H1 (cell line): Measurements from ENCODE around the gene CD68. TPM values are rescaled to one million over a fixed set of nuclear protein-coding genes. Genes with fewer than 3 reads are reported as not detected.
A peak's percentile ranks its signal among the peaks of the same experiment; 100 is the strongest.

ENCODE experiments used
- CTCF ChIA-PET: fragments of 300-600 bp; sonication (Branson Sonifier 250); formaldehyde crosslinking; loops from one replicate; lab custom pipeline; 2021; ENCODE audit not compliant: partially characterized antibody; lab: Charles Lee
- POLR2A ChIA-PET: fragments of 300-600 bp; sonication (Branson Sonifier 250); formaldehyde crosslinking; loops from one replicate; lab custom pipeline; 2021; ENCODE audit warnings: inconsistent platforms; ENCODE audit not compliant: partially characterized antibody; lab: Charles Lee
- DNase-seq, 2 experiments: peaks; one replicate each; pipeline versions ENCODE4 v3.0.0 to v3.0.0-alpha.2; 2010 to 2022; ENCODE audit warnings: low spot score in 2 of 2, low read depth in 1 of 2, mixed read lengths in 1 of 2
- FAIRE-seq: peaks from 2 replicates; lab custom pipeline; 2011; peaks lifted over from hg19 to GRCh38; lab: Jason Lieb, UNC
- H2AFZ ChIP-seq: 2 replicates; pipeline ENCODE4 v1.8.1; 2012; ENCODE audit warnings: low read length, inconsistent platforms
- H2AK5ac ChIP-seq: 2 replicates; pipeline ENCODE4 v1.6.1; 2013; ENCODE audit warnings: low read depth, low read length
- H2BK120ac ChIP-seq: replicated peaks from 2 replicates; pipeline ENCODE3; 2013; ENCODE audit warnings: low read depth, low read length, inconsistent platforms
- H2BK12ac ChIP-seq: 2 replicates; pipeline ENCODE4 v1.6.1; 2013; ENCODE audit warnings: low read depth, low read length
- H2BK15ac ChIP-seq: 2 replicates; pipeline ENCODE4 v1.6.1; 2013; ENCODE audit warnings: low read length
- H2BK20ac ChIP-seq: 2 replicates; pipeline ENCODE4 v1.6.1; 2013; ENCODE audit warnings: low read length
- H2BK5ac ChIP-seq: 2 replicates; pipeline ENCODE4 v1.6.1; 2013; ENCODE audit warnings: low read depth, low read length
- H3K14ac ChIP-seq: 2 replicates; pipeline ENCODE4 v1.6.1; 2013; ENCODE audit warnings: inconsistent platforms; ENCODE audit not compliant: insufficient read length
- H3K18ac ChIP-seq: 2 replicates; pipeline ENCODE4 v1.6.1; 2013; ENCODE audit warnings: low read length; ENCODE audit errors: extremely low read depth
- H3K23ac ChIP-seq: 2 replicates; pipeline ENCODE4 v1.6.1; 2013; ENCODE audit warnings: inconsistent platforms; ENCODE audit not compliant: insufficient read length
- H3K23me2 ChIP-seq: 2 replicates; pipeline ENCODE4 v1.6.1; 2013; ENCODE audit warnings: low read depth, low read length
- H3K27ac ChIP-seq: 2 replicates; pipeline ENCODE4 v1.6.1; 2011; ENCODE audit warnings: low read depth, low read length, inconsistent platforms
- H3K27me3 ChIP-seq, 4 experiments: replicated peaks in 1 of 4; 1 replicate in 1 of 4; 2 replicates in 3 of 4; pipeline versions ENCODE4 v1.6.1 to v1.8.1; 2011 to 2013; ENCODE audit warnings: low read length in 3 of 4, mild to moderate bottlenecking in 3 of 4, inconsistent platforms in 2 of 4, mixed read lengths in 2 of 4, moderate library complexity in 1 of 4; ENCODE audit not compliant: control insufficient read depth in 3 of 4, insufficient read depth in 3 of 4; ENCODE audit errors: extremely low read depth in 1 of 4
- H3K36me3 ChIP-seq, 4 experiments: 2 replicates each; pipeline versions ENCODE4 v1.6.1 to v1.8.1; 2011 to 2013; ENCODE audit warnings: mild to moderate bottlenecking in 4 of 4, low read length in 3 of 4, moderate library complexity in 2 of 4, control low read depth in 1 of 4, inconsistent platforms in 1 of 4; ENCODE audit not compliant: insufficient read depth in 4 of 4, control insufficient read depth in 2 of 4
- H3K4ac ChIP-seq: replicated peaks from 2 replicates; pipeline ENCODE3; 2013; ENCODE audit warnings: low read length, low read depth, mixed read lengths, inconsistent platforms; ENCODE audit not compliant: insufficient read length
- H3K4me1 ChIP-seq, 4 experiments: replicated peaks in 1 of 4; 1 replicate in 1 of 4; 2 replicates in 3 of 4; pipeline versions ENCODE4 v1.6.1 to v1.8.1; 2011 to 2013; ENCODE audit warnings: low read length in 3 of 4, inconsistent platforms in 2 of 4, mixed read lengths in 1 of 4; ENCODE audit not compliant: insufficient read depth in 4 of 4, control insufficient read depth in 3 of 4
- H3K4me2 ChIP-seq, 2 experiments: 2 replicates each; pipeline versions ENCODE4 v1.6.1 to v1.8.1; 2011 to 2013; ENCODE audit warnings: low read depth in 2 of 2, low read length in 2 of 2, control low read depth in 1 of 2, inconsistent platforms in 1 of 2, mild to moderate bottlenecking in 1 of 2; ENCODE audit not compliant: insufficient read depth in 1 of 2
- H3K4me3 ChIP-seq, 4 experiments: fragments of 200-600, 300-600 bp in 1 of 4; sonication (generic), shearing (Covaris generic), sonication (Bioruptor Twin) in 1 of 4; 2 replicates each; pipeline versions ENCODE4 v1.5.1 to v1.8.1; 2011 to 2016; ENCODE audit warnings: low read length in 4 of 4, low read depth in 3 of 4, control low read depth in 2 of 4, inconsistent platforms in 2 of 4, mild to moderate bottlenecking in 2 of 4, mixed read lengths in 1 of 4, moderate library complexity in 1 of 4; ENCODE audit not compliant: insufficient read depth in 2 of 4; ENCODE audit errors: extremely low read depth in 1 of 4
- H3K56ac ChIP-seq: replicated peaks from 2 replicates; pipeline ENCODE3; 2013; ENCODE audit warnings: low read depth, mild to moderate bottlenecking, mixed read lengths, low read length, inconsistent platforms; ENCODE audit not compliant: insufficient read length
- H3K79me1 ChIP-seq: 2 replicates; pipeline ENCODE4 v1.6.1; 2013; ENCODE audit warnings: low read depth, low read length, control low read depth
- H3K79me2 ChIP-seq, 2 experiments: 2 replicates each; pipeline versions ENCODE4 v1.6.1 to v1.8.1; 2012 to 2013; ENCODE audit warnings: low read length in 2 of 2, mild to moderate bottlenecking in 2 of 2, inconsistent platforms in 1 of 2; ENCODE audit not compliant: insufficient read depth in 2 of 2, control insufficient read depth in 1 of 2
- H3K9ac ChIP-seq, 4 experiments: replicated peaks in 1 of 4; 1 replicate in 1 of 4; 2 replicates in 3 of 4; pipeline versions ENCODE4 v1.6.1 to v1.8.1; 2011 to 2013; ENCODE audit warnings: low read depth in 3 of 4, low read length in 3 of 4, control low read depth in 2 of 4, mild to moderate bottlenecking in 2 of 4, moderate library complexity in 2 of 4, inconsistent platforms in 1 of 4; ENCODE audit errors: extremely low read depth in 1 of 4
- H3K9me3 ChIP-seq, 2 experiments: 2 replicates each; pipeline versions ENCODE4 v1.6.1 to v1.8.1; 2012 to 2013; ENCODE audit warnings: mild to moderate bottlenecking in 2 of 2, moderate library complexity in 2 of 2, control low read depth in 1 of 2, inconsistent platforms in 1 of 2, low read depth in 1 of 2, low read length in 1 of 2, mixed read lengths in 1 of 2; ENCODE audit not compliant: insufficient read depth in 2 of 2
- H4K20me1 ChIP-seq, 2 experiments: replicated peaks in 1 of 2; 2 replicates each; pipeline versions ENCODE3 to v1.8.1; 2011 to 2013; ENCODE audit warnings: inconsistent platforms in 2 of 2, low read length in 2 of 2, mild to moderate bottlenecking in 1 of 2; ENCODE audit not compliant: insufficient read depth in 2 of 2, control insufficient read depth in 1 of 2
- H4K5ac ChIP-seq: 2 replicates; pipeline ENCODE4 v1.6.1; 2013; ENCODE audit warnings: low read length, low read depth, mixed read lengths, inconsistent platforms; ENCODE audit not compliant: insufficient read length
- H4K8ac ChIP-seq: 2 replicates; pipeline ENCODE4 v1.8.0; 2013; ENCODE audit warnings: mild to moderate bottlenecking, moderate library complexity, low read length, inconsistent platforms; ENCODE audit not compliant: insufficient read depth; ENCODE audit errors: extremely low read depth
- H4K91ac ChIP-seq: replicated peaks from 2 replicates; pipeline ENCODE3; 2013; ENCODE audit warnings: low read length, mixed read lengths, inconsistent platforms; ENCODE audit not compliant: insufficient read length
- ASH2L ChIP-seq: fragments of 200-600, 300-600 bp; sonication (generic); IDR thresholded peaks from one replicate; pipeline ENCODE4 v1.7.1; 2017; ENCODE audit warnings: low read length
- MAX ChIP-seq: IDR thresholded peaks from 2 replicates; pipeline ENCODE4 v1.6.1; 2012; ENCODE audit warnings: inconsistent platforms
- RNF2 ChIP-seq: fragments of 200-900, 300-1000 bp; sonication (generic); IDR thresholded peaks from 2 replicates; pipeline ENCODE4 v1.7.1; 2016; ENCODE audit warnings: borderline replicate concordance, low read depth, mild to moderate bottlenecking, antibody characterized with exemption, low read length; ENCODE audit not compliant: poor library complexity, severe bottlenecking; ENCODE audit errors: missing control alignments
- YY1 ChIP-seq: IDR thresholded peaks from 2 replicates; pipeline ENCODE4 v1.6.1; 2011; ENCODE audit warnings: low read depth, mild to moderate bottlenecking, low read length
- WGBS, 2 experiments: shearing (Covaris generic) in 1 of 2; methylation state at CpG; one replicate each; pipeline versions ENCODE4 v1.1.6 to v1.1.7; 2013 to 2015; ENCODE audit warnings: low lambda C conversion rate in 2 of 2, mixed read lengths in 2 of 2, inconsistent platforms in 1 of 2, low coverage in 1 of 2, missing lambda C conversion rate in 1 of 2; ENCODE audit not compliant: insufficient replicate concordance in 2 of 2, insufficient coverage in 1 of 2, insufficient read length in 1 of 2; ENCODE audit errors: extremely low coverage in 1 of 2, missing lambda C conversion rate in 1 of 2; 5-methylcytosine and 5-hydroxymethylcytosine counted together
- polyA plus RNA-seq, 7 experiments: library from polyadenylated mRNA; depleted of rRNA in 3 of 7; stranded (reverse) in 5 of 7; unstranded in 2 of 7; fragments of >200 nt in 5 of 7; fragments of 200-250 nt in 2 of 7; gene quantifications; 1 replicate in 5 of 7; 2 replicates in 1 of 7; 4 replicates in 1 of 7; pipeline versions ENCODE4 v1.2.1 to v1.2.3, GENCODE V29; 2011 to 2013; ENCODE audit warnings: missing spikeins in 2 of 7, mixed read lengths in 2 of 7
- total RNA-seq: library from RNA; stranded (reverse); fragmentation: NEBNext Ultra II Directional; extraction: Animal tissue kit (Norgen Biotek cat#: 25700); gene quantifications from 2 replicates; pipeline ENCODE4 v1.2.1, GENCODE V29; 2021
- TF ChIP-seq, protein P1 (sequence below): IDR thresholded peaks from 2 replicates; pipeline ENCODE4 v1.6.1; 2011; ENCODE audit warnings: low read depth, mild to moderate bottlenecking, low read length; ENCODE audit not compliant: insufficient read depth
- TF ChIP-seq, protein P2 (sequence below), 3 experiments: IDR thresholded peaks; 1 replicate in 2 of 3; 2 replicates in 1 of 3; pipeline versions ENCODE4 v1.5.1 to v1.6.1; 2011; ENCODE audit warnings: low read length in 3 of 3, mild to moderate bottlenecking in 3 of 3, inconsistent platforms in 2 of 3, low read depth in 1 of 3, moderate library complexity in 1 of 3; ENCODE audit not compliant: insufficient read depth in 1 of 3; ENCODE audit errors: control extremely low read depth in 1 of 3

CD68 gene
- total and polyA plus RNA-seq, 2 of the 8 experiments (the other 6 are each of a cell fraction or from before 2014, with no cell fraction given): 0.18 TPM; not detected in 1

DNA sequence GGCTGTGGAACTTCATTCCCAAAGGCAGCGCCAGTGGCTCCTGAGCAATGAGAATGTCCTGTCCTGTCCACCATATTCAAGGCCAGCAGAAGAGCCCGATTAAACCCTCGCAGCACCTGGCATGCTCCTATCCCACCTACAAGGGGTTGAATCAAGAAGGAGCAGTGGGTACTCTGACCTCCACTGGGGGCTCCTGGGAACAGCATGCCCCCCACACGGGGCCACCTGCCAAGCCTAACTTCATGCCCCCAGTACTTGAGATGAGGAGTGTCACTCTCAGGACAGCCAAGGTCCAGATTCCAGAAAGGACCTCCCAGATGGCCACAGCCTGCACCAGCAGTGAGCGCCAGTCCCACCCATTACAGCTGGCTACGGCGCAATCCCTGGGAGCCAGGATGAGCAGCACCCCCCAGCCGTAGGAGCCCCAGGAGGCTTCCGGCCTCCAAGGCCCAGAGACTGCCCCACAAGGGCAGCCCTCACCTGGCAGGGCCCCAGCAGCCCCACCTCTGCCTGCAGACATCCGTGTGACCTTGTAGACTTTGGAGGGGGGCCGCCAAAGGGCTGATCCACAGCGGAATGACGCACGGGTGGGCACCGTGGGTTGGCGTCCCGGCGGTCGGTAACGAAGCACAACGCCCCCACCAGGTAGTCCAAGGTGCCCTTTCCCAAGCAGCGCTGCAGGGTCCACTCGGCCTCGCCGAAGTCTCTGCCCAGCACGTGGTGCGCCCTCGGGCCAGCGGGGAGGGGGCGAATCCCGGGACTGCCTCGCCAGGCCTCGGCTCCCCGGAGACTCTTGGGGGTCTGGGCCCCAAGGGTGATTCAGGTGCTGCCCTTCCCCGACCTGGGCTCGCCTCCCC, 3.2 kb downstream of the CD68 start:
- ChIA-PET CTCF (interaction anchor here (0.7 to 2.0 kb wide), 6 partner anchors 8 to 761 kb away, joined by 3 to 8 read pairs (median 5); partner anchors contain the start of genes SENP3 and TP53), POLR2A (interaction anchor here (0.7 to 37.5 kb wide), 16 partner anchors 0 to 321 kb away, joined by 3 to 1144 read pairs (median 6); partner anchors contain the start of genes ATP1B2, CD68, FXR2 and MPDU1)
- peaks cover 0 to 16% (median 4%) of the 10 kb centered on the region in 4 experiments; a peak in 5 of 7 replicates for H3K4me1 ChIP-seq
- peaks cover 5 to 23% (median 11%) of the 10 kb centered on the region in 4 experiments for H3K36me3 ChIP-seq
- peak in 1 of 2 experiments; percentile 51 for DNase-seq
- peak overlapping the region; percentile 88 for H2BK15ac ChIP-seq
- H3K9me3 ChIP-seq: no peaks in the 10 kb centered on the region
- peak overlapping the region; percentile 99 for H4K8ac ChIP-seq
- peak overlapping the region; percentile 99 for H2BK5ac ChIP-seq
- FAIRE-seq: no peak
- peak overlapping the region; percentile 97 for H3K18ac ChIP-seq
- peak overlapping the region; percentile 86 for H3K4ac ChIP-seq
- peak overlapping the region; percentile 92 for H2AK5ac ChIP-seq
- H2BK20ac ChIP-seq: no peak overlapping the region
- peak overlapping the region; percentile 97 for H3K56ac ChIP-seq
- H4K5ac ChIP-seq: peak overlapping the region; percentile 54
- WGBS, 2 experiments: 91% methylated on average over 31 of the region's 36 CpGs; no CpG with 5 or more reads in 1 of the 2 experiments
- TF ChIP-seq RNF2: no peak
- TF ChIP-seq, protein P1, sequence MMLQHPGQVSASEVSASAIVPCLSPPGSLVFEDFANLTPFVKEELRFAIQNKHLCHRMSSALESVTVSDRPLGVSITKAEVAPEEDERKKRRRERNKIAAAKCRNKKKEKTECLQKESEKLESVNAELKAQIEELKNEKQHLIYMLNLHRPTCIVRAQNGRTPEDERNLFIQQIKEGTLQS: no peak
- peak; percentile 80; the same call in 1 of the 2 replicates for TF ChIP-seq MAX
- no peak for TF ChIP-seq ASH2L
- TF ChIP-seq YY1: no peak
- TF ChIP-seq, protein P2, sequence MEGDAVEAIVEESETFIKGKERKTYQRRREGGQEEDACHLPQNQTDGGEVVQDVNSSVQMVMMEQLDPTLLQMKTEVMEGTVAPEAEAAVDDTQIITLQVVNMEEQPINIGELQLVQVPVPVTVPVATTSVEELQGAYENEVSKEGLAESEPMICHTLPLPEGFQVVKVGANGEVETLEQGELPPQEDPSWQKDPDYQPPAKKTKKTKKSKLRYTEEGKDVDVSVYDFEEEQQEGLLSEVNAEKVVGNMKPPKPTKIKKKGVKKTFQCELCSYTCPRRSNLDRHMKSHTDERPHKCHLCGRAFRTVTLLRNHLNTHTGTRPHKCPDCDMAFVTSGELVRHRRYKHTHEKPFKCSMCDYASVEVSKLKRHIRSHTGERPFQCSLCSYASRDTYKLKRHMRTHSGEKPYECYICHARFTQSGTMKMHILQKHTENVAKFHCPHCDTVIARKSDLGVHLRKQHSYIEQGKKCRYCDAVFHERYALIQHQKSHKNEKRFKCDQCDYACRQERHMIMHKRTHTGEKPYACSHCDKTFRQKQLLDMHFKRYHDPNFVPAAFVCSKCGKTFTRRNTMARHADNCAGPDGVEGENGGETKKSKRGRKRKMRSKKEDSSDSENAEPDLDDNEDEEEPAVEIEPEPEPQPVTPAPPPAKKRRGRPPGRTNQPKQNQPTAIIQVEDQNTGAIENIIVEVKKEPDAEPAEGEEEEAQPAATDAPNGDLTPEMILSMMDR (IDR thresholded peaks at IDR 0.05; ENCODE audit: control extremely low read depth in 1 of 3, insufficient read depth in 1 of 3, low read depth in 1 of 3, low read length in 3 of 3): peak in 1 of 3 experiments; percentile 2; a peak in 1 of 4 replicates
- peak overlapping the region; percentile 67 for H3K4me2 ChIP-seq
- peak overlapping the region; percentile 52 for H2BK120ac ChIP-seq
- no peak overlapping the region for H3K23ac ChIP-seq
- H2BK12ac ChIP-seq: peak overlapping the region; percentile 93
- H3K79me2 ChIP-seq: no peaks in the 10 kb centered on the region
- peak overlapping the region; percentile 98; the same call in 1 of the 2 replicates for H3K27ac ChIP-seq
- no peak overlapping the region for H2AFZ ChIP-seq
- H3K79me1 ChIP-seq: peaks cover 4% of the 10 kb centered on the region; the same call in 1 of the 2 replicates
- peak overlapping the region; percentile 98 for H4K91ac ChIP-seq
- H3K27me3 ChIP-seq: no peaks in the 10 kb centered on the region
- peak overlapping the region in 3 of 4 experiments; percentile 33 to 98 (median 84); a peak in 5 of 7 replicates for H3K9ac ChIP-seq
- no peak overlapping the region for H3K14ac ChIP-seq
- peaks cover 11% of the 10 kb centered on the region; the same call in 1 of the 2 replicates for H3K23me2 ChIP-seq
- H3K4me3 ChIP-seq: peak overlapping the region; percentile 47 to 95 (median 70); a peak in 5 of 8 replicates
- peaks cover 3% of the 10 kb centered on the region in 2 experiments for H4K20me1 ChIP-seq
